GM21717 (cell line): ENCODE measurements around the gene FLOT1.
A peak's percentile ranks its signal among the peaks of the same experiment; 100 is the strongest.

Experiments used
- ATAC-seq: cut with Tn5 transposase; IDR thresholded peaks from one replicate; pipeline ENCODE4 v1.9.1; 2021; ENCODE audit warnings: mild to moderate bottlenecking, moderate library complexity; ENCODE audit not compliant: unreplicated experiment

Gene FLOT1

GRCh38 chr6:30682143-30683117, 60.1 kb downstream of the FLOT1 start:
- peak; percentile 32 for ATAC-seq

GRCh38 chr6:30681766-30682142, 60.7 kb downstream of the FLOT1 start:
- no peak for ATAC-seq

GRCh38 chr6:30679765-30680535, 62.5 kb downstream of the FLOT1 start:
- ATAC-seq, result no peak

- no peak for ATAC-seq
These were observed 63.3 kb downstream of the FLOT1 start for GRCh38 chr6:30678964-30679726.
